ENCODE data around the gene EIF3K.

- TF ChIP-seq EZH2 (IDR thresholded peaks at IDR 0.05) (no peak), POLR2AphosphoS5 (IDR thresholded peaks at IDR 0.05; ENCODE audit: borderline replicate concordance, low read depth, low read length) (no peak)
These were observed 47.9 kb downstream of the EIF3K start for GRCh38 chr19:38666663-38667511.

Data from SK-N-MC (cell line).